HG03521 (cell line): ENCODE measurements around the gene HAUS3.
A peak's percentile ranks its signal among the peaks of the same experiment; 100 is the strongest.

Experiments used
- ATAC-seq: cut with Tn5 transposase; IDR thresholded peaks from one replicate; pipeline ENCODE4 v1.9.1; 2021; ENCODE audit warnings: mild to moderate bottlenecking, moderate library complexity; ENCODE audit not compliant: unreplicated experiment

Gene HAUS3

GRCh38 chr4:2264481-2265041, 22.6 kb upstream of the HAUS3 start:
- no peak for ATAC-seq

GRCh38 chr4:2263926-2264321, 22.0 kb upstream of the HAUS3 start:
- ATAC-seq, result no peak

GRCh38 chr4:2262944-2263250, 21.0 kb upstream of the HAUS3 start:
- ATAC-seq, result no peak

- peak; percentile 88 for ATAC-seq
These were observed 20.4 kb upstream of the HAUS3 start for GRCh38 chr4:2262145-2262943.

GRCh38 chr4:2261853-2262144, 19.9 kb upstream of the HAUS3 start, which contains the start of gene MXD4:
MXD4 (minus strand) TSS chr4:2262109; CDS start chr4:2261980, 129 bp downstream.
- no peak for ATAC-seq

- ATAC-seq, result peak; percentile 16
These were observed 19.4 kb upstream of the HAUS3 start for GRCh38 chr4:2261110-2261852.

- ATAC-seq, result no peak
These were observed 18.6 kb upstream of the HAUS3 start for GRCh38 chr4:2260344-2261109.

GRCh38 chr4:2259541-2260343, 17.8 kb upstream of the HAUS3 start:
- no peak for ATAC-seq

GRCh38 chr4:2259036-2259540, 17.2 kb upstream of the HAUS3 start:
- no peak for ATAC-seq

- no peak for ATAC-seq
These were observed 16.4 kb upstream of the HAUS3 start for GRCh38 chr4:2258091-2259035.

- ATAC-seq, result no peak
These were observed 15.6 kb upstream of the HAUS3 start for GRCh38 chr4:2257361-2258081.

- ATAC-seq, result no peak
These were observed 14.9 kb upstream of the HAUS3 start for GRCh38 chr4:2256781-2257191.

- ATAC-seq, result no peak
These were observed 14.3 kb upstream of the HAUS3 start for GRCh38 chr4:2256156-2256731.

GRCh38 chr4:2255501-2256155, 13.7 kb upstream of the HAUS3 start:
- no peak for ATAC-seq

- no peak for ATAC-seq
These were observed 13.0 kb upstream of the HAUS3 start for GRCh38 chr4:2254665-2255500.

GRCh38 chr4:2253160-2254084, 11.5 kb upstream of the HAUS3 start:
- ATAC-seq, result no peak
